PC-3 (cell line): Measurements from ENCODE around the gene FBXW7.

Experiments
- CTCF ChIP-seq: fragments of 300-600 bp; sonication (generic); conservative IDR thresholded peaks from 2 replicates; pipeline ENCODE4 v1.5.1; 2017; ENCODE audit warnings: antibody characterized with exemption, low read depth, mild to moderate bottlenecking, low read length
- EZH2 ChIP-seq: fragments of 300-600 bp; sonication (generic); IDR thresholded peaks from one replicate; pipeline ENCODE4 v1.6.1; 2017; ENCODE audit warnings: antibody characterized with exemption, mild to moderate bottlenecking, low read length; ENCODE audit not compliant: unreplicated experiment
- EZH2phosphoT487 ChIP-seq: fragments of 300-600 bp; sonication (generic); IDR thresholded peaks from 2 replicates; pipeline ENCODE4 v1.6.1; 2018; ENCODE audit warnings: mild to moderate bottlenecking, antibody characterized with exemption, low read length, borderline replicate concordance

GRCh38 chr4:152334931-152335330 lies 201.0 kb downstream of the FBXW7 start:
- TF ChIP-seq EZH2phosphoT487 (no peak), CTCF (no peak), EZH2 (no peak)
